ENCODE results near the gene PAX5. TPM values are rescaled to one million over a fixed set of nuclear protein-coding genes. Genes with fewer than 3 reads are reported as not detected.
A peak's percentile ranks its signal among the peaks of the same experiment; 100 is the strongest.
"Not testable (repeated sequence)": the region's sequence is repeated elsewhere in the genome, so short reads cannot be mapped to it uniquely, and the experiment has no call there.

Gene PAX5
- total RNA-seq (2014; rRNA removed; shearing (Covaris generic)), result not detected in 2 replicates
- not detected in 2 replicates for polyA plus RNA-seq (2014; cell fraction: nucleus; rRNA removed)

DNA sequence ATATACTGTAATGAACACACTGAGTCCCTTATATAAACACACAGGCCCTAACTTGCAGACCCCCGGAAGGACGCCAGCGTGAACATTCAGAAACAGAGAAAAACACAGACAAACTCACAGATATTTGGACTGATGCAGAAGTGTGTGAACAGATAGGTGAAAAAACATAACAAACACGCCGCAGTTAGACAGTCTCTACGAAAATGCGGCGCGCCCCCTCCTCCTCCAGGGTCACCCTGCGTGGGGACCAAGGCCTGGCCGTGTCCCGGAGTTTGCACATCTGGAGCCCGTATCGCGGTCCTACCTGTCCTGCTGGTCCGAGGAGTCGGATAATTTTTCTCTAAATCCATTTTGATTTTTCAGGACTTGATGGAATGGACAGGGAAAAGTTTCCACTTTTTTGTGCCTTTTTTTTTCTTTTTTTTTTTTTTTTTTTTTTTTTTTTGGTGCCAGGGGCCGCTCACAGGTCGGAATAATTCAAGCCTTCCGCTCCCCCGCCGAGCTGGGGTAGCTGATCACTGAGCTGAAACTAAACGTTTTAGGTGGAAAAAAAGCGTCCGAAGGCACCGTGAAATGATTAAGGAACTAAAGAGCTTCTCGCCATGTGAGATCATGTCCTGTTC, at the start of gene PAX5:
Gene PAX5, minus strand, starts transcription at position 587 of the 623 bp plus-strand sequence. Its CDS starts 237 bp downstream, at position 350.
- no peak for DNase-seq (ENCODE audit: extremely low read depth, low read depth)

- no peak for DNase-seq (ENCODE audit: extremely low read depth, low read depth)
These were observed 49.6 kb upstream of the PAX5 start for GRCh38 chr9:37083654-37084053.

DNA sequence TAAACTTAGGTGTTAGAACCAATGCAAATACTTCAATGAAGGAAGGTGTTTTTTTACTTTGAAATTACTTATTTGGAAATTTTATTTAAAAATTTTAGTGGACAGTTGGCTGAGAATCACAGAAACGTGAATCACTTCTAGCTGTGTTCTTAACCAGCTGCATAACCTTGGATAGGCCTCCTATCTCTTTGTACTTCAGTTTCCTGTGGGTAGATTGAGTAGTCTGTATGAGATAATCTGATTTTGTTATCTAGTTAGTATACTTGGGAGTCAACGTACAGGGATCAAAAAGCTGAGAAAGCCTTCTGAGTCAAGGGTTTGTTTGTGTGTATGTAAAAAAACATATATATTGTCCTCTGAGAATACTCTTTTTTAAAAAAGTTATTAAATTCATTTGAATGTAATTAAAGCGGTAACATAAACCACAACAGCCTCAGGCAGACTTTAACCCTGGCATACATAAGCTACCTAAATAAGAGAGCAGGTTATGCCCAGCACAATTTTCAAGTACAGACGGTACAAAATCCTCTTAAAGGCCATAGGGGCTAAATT, 48.2 kb upstream of the PAX5 start:
- no peak for DNase-seq (ENCODE audit: extremely low read depth, low read depth)

- not testable (repeated sequence) for DNase-seq (ENCODE audit: extremely low read depth, low read depth)
These were observed 47.4 kb upstream of the PAX5 start for GRCh38 chr9:37081507-37081906.

- not testable (repeated sequence) for DNase-seq (ENCODE audit: extremely low read depth, low read depth)
These were observed 46.1 kb upstream of the PAX5 start for GRCh38 chr9:37080165-37080628.

- peak; percentile 86 for DNase-seq (ENCODE audit: extremely low read depth, low read depth)
These were observed 45.5 kb upstream of the PAX5 start for GRCh38 chr9:37079370-37080164.

GRCh38 chr9:37074790-37075189, 40.7 kb upstream of the PAX5 start:
- DNase-seq (ENCODE audit: extremely low read depth, low read depth), result not testable (repeated sequence)

DNA sequence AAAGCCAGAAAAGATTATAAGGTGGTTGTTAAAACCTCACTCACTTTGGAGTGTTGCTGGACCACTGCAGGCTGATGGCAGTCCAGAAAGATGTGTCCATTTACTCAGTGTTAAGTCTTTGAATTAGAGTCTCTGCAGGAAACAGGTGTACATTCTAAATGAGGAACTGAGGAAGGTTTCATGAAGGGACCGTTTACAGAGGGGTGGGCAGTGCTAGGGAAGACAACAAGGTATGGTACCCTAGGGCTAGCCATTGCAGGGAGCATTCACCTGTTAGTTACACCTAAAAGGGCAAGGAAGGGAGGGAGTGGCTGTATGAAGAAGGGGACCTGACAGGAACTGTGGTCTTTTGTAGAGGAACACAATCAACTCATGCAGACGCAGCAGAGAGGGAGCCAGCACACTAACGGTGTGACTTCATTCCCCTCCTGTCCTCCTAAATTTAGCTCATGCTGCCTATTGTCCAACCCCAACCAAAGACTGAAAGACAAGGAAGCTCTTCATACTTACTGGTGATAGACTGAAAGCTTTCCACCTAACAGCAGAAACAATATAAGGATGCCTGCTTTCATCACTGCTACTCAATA, 32.2 kb upstream of the PAX5 start:
- no peak for DNase-seq (ENCODE audit: extremely low read depth, low read depth)

- no peak for DNase-seq (ENCODE audit: extremely low read depth, low read depth)
These were observed 28.3 kb upstream of the PAX5 start for GRCh38 chr9:37062336-37062735.

GRCh38 chr9:37061768-37062167, 27.7 kb upstream of the PAX5 start:
- peak; percentile 33 for DNase-seq (ENCODE audit: extremely low read depth, low read depth)

DNA sequence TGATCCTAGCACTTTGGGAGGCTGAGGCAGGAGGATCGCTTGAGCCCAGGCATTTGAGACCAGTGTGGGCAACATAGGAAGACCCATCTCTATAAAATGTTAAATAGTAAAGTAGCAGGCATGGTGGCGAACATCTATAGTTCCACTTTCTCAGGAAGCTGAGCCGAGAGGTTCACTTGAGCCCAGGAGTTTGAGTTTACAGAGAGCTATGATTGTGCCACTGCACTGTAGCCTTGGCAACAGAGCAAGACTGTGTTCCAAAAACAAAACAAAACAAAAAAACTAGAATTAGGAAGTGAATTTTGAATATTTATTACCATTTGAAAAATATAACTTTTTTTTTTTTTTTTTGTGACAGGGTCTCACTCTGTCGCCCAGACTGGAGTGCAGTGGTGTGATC, 26.8 kb upstream of the PAX5 start:
- no peak for DNase-seq (ENCODE audit: extremely low read depth, low read depth)

GRCh38 chr9:37056046-37056920, 22.2 kb upstream of the PAX5 start:
- DNase-seq (ENCODE audit: extremely low read depth, low read depth), result no peak

GRCh38 chr9:37054363-37054720, 20.3 kb upstream of the PAX5 start:
- DNase-seq (ENCODE audit: extremely low read depth, low read depth), result not testable (repeated sequence)

GRCh38 chr9:37053684-37054362, 19.8 kb upstream of the PAX5 start:
- DNase-seq (ENCODE audit: extremely low read depth, low read depth), result no peak

DNA sequence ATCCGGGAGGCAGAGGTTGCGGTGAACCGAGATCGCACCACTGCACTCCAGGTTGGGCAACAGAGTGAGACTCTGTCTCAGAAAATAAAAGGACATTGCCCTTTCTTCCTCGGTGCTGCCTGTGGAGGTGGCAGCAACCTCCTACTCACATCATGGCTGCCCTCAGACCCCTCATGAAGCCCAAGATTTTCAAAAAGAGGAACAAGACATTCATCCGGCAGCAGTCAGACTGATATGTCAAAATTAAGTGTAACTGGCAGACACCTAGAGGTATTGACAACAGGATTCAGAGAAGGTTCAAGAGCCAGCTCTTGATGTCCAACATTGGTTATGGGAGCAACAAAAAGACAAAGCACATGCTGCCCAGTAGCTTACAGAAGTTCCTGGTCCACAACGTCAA, 12.6 kb upstream of the PAX5 start:
- DNase-seq (ENCODE audit: extremely low read depth, low read depth), result no peak

GRCh38 chr9:37042421-37042820, 8.4 kb upstream of the PAX5 start:
- DNase-seq (ENCODE audit: extremely low read depth, low read depth), result no peak

DNA sequence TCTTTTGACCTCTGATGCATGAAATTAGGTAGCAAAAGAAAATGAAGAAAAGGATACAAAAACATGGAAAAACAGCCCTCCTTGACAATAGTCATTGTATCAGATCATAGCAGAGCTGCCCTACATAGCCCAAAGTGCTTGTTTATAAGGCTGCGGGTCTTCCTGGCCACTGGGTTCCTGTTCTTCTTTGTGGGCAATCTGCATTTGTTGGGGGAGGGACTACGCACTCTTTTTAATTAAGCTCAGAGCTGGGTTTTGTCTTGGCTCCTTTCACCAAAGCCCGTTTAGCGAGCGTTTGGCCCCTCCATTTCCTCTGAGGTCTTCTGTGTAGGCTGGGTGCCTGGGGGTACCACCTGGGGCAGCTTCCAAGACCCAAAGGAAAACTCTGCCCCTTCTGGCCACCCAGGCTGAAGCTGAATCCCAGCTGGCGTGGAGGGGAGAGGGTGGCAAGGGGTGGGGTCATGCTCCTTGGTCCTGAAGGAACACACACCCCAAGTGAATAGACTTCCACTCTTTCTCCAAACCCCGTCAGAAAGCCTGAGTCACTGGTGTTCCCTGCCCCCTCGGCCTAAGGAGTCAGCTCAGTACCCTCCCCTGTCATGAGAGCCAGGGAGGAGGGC, 6.5 kb upstream of the PAX5 start:
- no peak for DNase-seq (ENCODE audit: extremely low read depth, low read depth)

GRCh38 chr9:37038943-37039464, 4.9 kb upstream of the PAX5 start:
- DNase-seq (ENCODE audit: extremely low read depth, low read depth), result no peak

- no peak for DNase-seq (ENCODE audit: extremely low read depth, low read depth)
These were observed 4.4 kb upstream of the PAX5 start for GRCh38 chr9:37038302-37038942.
